Sigmoid colon (tissue), 7 donors: Measurements from ENCODE around the gene MIEF2. TPM values are rescaled to one million over a fixed set of nuclear protein-coding genes. Genes with fewer than 3 reads are reported as not detected.

Source experiments
- DNase-seq: peaks from one replicate; pipeline ENCODE4 v3.0.0-alpha.2; 2019
- H3K27ac ChIP-seq, 4 donors: fragments of 200-600 bp; sonication (generic); one replicate each; pipeline ENCODE4 v1.5.1; 2016 to 2019; ENCODE audit warnings: mild to moderate bottlenecking in 1 of 4
- H3K27me3 ChIP-seq, 3 donors: fragments of 200-600 bp; sonication (generic); one replicate each; pipeline ENCODE4 v1.5.1; 2019; ENCODE audit warnings: mild to moderate bottlenecking in 1 of 3
- H3K36me3 ChIP-seq, 4 donors: fragments of 200-600 bp; sonication (generic); one replicate each; pipeline ENCODE4 v1.5.1; 2016 to 2019
- H3K4me1 ChIP-seq, 4 donors: fragments of 200-600 bp; sonication (generic); one replicate each; pipeline ENCODE4 v1.5.1; 2017 to 2019
- H3K4me3 ChIP-seq, 4 donors: fragments of 200-600 bp; sonication (generic); one replicate each; pipeline ENCODE4 v1.5.1; 2017 to 2019; ENCODE audit warnings: mild to moderate bottlenecking in 2 of 4, moderate library complexity in 1 of 4
- H3K9me3 ChIP-seq, 4 donors: fragments of 200-600 bp in 3 of 4; sonication (generic) in 3 of 4; one replicate each; pipeline versions ENCODE4 v1.5.1 to v1.6.1; 2013 to 2019
- EP300 ChIP-seq, 4 donors: sonication (generic); formaldehyde crosslinking; IDR thresholded peaks; one replicate each; pipeline ENCODE4 v1.6.1; 2017; ENCODE audit warnings: antibody characterized with exemption in 4 of 4
- POLR2A ChIP-seq, 2 donors: fragments of 450-650 bp; IDR thresholded peaks; one replicate each; pipeline ENCODE4 v1.6.1; 2016; ENCODE audit warnings: antibody characterized with exemption in 2 of 2, mild to moderate bottlenecking in 2 of 2, moderate library complexity in 2 of 2
- POLR2AphosphoS5 ChIP-seq, 4 donors: sonication (generic); formaldehyde crosslinking; IDR thresholded peaks; one replicate each; pipeline ENCODE4 v1.6.1; 2017; ENCODE audit warnings: antibody characterized with exemption in 4 of 4
- WGBS, 2 donors: extraction: QIAGEN DNeasy Blood & Tissue Kit; methylation state at CpG; one replicate each; pipeline ENCODE4 v1.1.7; 2013; 5-methylcytosine and 5-hydroxymethylcytosine counted together
- intact Hi-C: fragments of 100-400 bp; cut with DNase I; formaldehyde crosslinking; loops from one replicate; pipeline ENCODE4 v1.15.1; 2023
- polyA plus RNA-seq, 3 donors: library from polyadenylated mRNA; stranded (reverse); fragments of 200-250 nt; gene quantifications; one replicate each; pipeline ENCODE4 v1.2.3, GENCODE V29; 2013
- total RNA-seq, 4 donors: library from RNA; depleted of rRNA; stranded (reverse); fragments of >200 nt; gene quantifications; one replicate each; pipeline ENCODE4 v1.1.0, GENCODE V29; 2016
- TF ChIP-seq, protein P1 (sequence below), 4 experiments: fragments of 450-650 bp in 3 of 4; fragments of 200-600 bp in 1 of 4; IDR thresholded peaks; one replicate each; pipeline ENCODE4 v1.5.1; 2016 to 2019; ENCODE audit warnings: antibody characterized with exemption in 4 of 4, mild to moderate bottlenecking in 3 of 4, moderate library complexity in 2 of 4
- donor health status: healthy with polysubstance abuse.
- donor health status: Bipolar disorder and iron deficiency.
- donor health status: healthy.

Gene MIEF2
- total and polyA plus RNA-seq, 7 donors: 3.7 to 14.4 (median 11.4) TPM

DNA sequence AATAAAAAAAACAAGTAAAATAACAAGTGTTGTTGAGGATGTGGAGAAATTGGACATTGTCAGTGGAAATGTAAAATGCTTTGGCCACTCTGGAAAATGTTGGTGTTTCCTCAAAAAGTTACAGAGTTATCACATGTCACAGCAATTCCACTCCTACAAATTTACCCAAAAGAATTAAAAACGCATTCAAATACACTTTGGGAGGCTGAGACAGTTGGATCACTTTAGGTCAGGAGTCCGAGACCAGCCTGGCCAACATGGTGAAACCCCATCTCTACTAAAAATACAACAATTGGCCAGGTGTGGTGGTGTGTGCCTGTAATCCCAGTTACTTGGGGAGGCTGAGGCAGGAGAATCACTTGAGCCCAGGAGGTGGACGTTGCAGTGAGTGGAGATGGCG is 48.7 kb downstream of the MIEF2 start:
- DNase-seq: no peak

DNA sequence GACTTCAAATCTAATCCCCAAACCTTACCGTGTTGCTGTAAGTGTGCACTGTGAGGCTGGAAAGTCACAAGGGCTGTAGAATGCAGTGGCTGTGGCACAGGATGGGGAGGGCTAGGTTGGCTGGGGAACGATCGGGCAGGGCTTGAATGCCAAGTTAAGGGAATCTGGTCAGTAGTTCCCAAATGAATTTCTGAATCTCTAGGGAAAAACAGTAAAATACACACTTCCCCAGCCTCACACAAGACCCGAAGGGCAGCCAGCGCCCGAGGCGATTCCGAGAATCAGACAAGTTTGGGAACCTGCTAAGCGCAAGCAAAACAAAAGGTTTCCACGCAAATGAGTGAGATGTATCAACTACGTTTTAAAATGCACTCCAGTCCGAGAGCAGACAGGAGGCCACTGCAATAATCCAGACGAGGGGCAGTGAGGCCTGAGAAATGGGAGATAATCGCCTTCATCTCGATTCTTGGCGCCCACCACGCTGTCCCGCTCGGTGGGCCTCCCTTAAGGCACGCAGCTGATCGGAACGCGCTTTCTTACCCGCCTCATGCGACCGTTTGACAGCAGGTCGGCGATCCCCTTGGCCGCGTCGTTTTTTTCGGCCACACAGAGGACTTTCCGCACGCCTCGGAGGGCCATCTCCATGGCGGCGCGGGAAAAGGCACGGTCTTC is 53.7 kb downstream of the MIEF2 start:
- peak overlapping the region; percentile 85 to 92 (median 90) for H3K27ac ChIP-seq
- peaks cover 0 to 33% (median 6%) of the 10 kb centered on the region in 4 donors for H3K36me3 ChIP-seq
- TF ChIP-seq, protein P1, sequence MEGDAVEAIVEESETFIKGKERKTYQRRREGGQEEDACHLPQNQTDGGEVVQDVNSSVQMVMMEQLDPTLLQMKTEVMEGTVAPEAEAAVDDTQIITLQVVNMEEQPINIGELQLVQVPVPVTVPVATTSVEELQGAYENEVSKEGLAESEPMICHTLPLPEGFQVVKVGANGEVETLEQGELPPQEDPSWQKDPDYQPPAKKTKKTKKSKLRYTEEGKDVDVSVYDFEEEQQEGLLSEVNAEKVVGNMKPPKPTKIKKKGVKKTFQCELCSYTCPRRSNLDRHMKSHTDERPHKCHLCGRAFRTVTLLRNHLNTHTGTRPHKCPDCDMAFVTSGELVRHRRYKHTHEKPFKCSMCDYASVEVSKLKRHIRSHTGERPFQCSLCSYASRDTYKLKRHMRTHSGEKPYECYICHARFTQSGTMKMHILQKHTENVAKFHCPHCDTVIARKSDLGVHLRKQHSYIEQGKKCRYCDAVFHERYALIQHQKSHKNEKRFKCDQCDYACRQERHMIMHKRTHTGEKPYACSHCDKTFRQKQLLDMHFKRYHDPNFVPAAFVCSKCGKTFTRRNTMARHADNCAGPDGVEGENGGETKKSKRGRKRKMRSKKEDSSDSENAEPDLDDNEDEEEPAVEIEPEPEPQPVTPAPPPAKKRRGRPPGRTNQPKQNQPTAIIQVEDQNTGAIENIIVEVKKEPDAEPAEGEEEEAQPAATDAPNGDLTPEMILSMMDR (IDR thresholded peaks at IDR 0.05): no peak
- TF ChIP-seq EP300 (IDR thresholded peaks at IDR 0.05) (no peak), POLR2A (IDR thresholded peaks at IDR 0.05) (no peak), POLR2AphosphoS5 (IDR thresholded peaks at IDR 0.05) (no peak)
- WGBS, 2 donors: 0% methylated on average over 39 of the region's 39 CpGs
- no peak for DNase-seq
- no peaks in the 10 kb centered on the region for H3K27me3 ChIP-seq
- H3K4me3 ChIP-seq: peak overlapping the region; percentile 81 to 93 (median 90)
- intact Hi-C loops: loop anchor here (2.0 kb wide), 1 partner anchor 53 kb away; the partner anchor contains the start of gene MIEF2
- no peaks in the 10 kb centered on the region for H3K9me3 ChIP-seq
- peaks cover 0 to 64% (median 55%) of the 10 kb centered on the region in 4 donors for H3K4me1 ChIP-seq

More for the DNA sequence above, 48.7 kb downstream of the MIEF2 start:
- H3K27ac ChIP-seq: no peak overlapping the region
- intact Hi-C loops: no loop called here
- WGBS, 2 donors: 97 to 98% methylated on average over 4 of the region's 4 CpGs
- H3K4me1 ChIP-seq: peaks cover 0 to 22% (median 17%) of the 10 kb centered on the region in 4 donors
- H3K36me3 ChIP-seq: peaks cover 8 to 59% (median 29%) of the 10 kb centered on the region in 4 donors
- no peaks in the 10 kb centered on the region for H3K9me3 ChIP-seq
- no peaks in the 10 kb centered on the region for H3K27me3 ChIP-seq
- TF ChIP-seq, protein P1 (IDR thresholded peaks at IDR 0.05): no peak
- TF ChIP-seq POLR2A (IDR thresholded peaks at IDR 0.05): no peak
- TF ChIP-seq POLR2AphosphoS5 (IDR thresholded peaks at IDR 0.05): no peak
- TF ChIP-seq EP300 (IDR thresholded peaks at IDR 0.05): no peak
- H3K4me3 ChIP-seq: no peak overlapping the region

DNA sequence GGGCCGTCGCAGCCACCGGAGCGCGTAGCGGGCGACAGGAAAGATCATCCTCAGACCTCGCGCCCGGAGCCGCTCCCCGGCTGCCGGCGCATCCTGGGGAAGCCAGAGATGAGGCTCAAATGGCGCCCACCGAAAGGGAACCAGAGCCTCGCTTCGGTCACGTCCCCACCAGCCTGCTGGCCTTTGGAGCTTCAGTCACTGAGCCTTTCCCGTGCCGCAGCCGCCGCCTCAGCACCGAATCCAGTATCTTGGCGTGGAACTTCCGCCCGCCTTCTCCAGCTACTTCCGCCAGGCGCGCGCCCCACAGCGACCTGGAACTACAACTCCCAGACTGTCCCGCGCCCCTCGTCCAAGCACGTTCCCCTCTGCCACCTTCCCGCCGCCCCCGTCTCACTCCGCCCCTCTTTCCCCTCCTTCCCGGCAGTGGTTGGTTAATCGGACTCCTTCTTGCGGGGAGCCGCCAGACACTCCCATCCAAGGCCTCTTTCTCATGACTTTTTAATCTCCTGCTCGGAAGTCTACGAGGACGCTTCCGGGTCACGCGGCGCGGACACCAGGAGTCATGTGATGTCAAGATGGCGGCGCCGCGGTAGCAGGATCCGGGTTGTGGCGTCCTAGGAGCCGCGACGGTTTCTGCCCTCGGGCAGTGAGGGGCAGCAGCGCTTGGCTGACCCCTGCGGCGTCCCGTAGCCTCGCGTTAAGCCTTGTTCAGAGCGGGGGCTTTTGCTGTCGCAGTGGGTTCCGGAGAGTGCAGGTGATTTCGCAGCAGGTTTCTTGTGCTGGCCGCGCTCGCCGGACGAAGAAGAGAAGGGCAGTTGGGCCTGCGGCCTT is 54.5 kb downstream of the MIEF2 start, which contains the start of the genes SMCR8 and TOP3A:
SMCR8 (plus strand) TSS at position 563 of the 831 bp plus-strand sequence. CDS start 497 bp downstream, outside the sequence.
TOP3A (minus strand) TSS at position 264 of the 831 bp plus-strand sequence; CDS start at position 48, 216 bp downstream.
- intact Hi-C loops: loop anchor here (2.0 to 5.0 kb wide), 2 partner anchors 54 to 88 kb away; partner anchors contain the start of genes LLGL1 and MIEF2
- Histone ChIP-seq H3K4me1 (peaks cover 0 to 71% (median 63%) of the 10 kb centered on the region in 4 donors), H3K27me3 (no peaks in the 10 kb centered on the region), H3K27ac (peak within 1 kb of the TSS; percentile 85 to 92 (median 90)), H3K9me3 (no peaks in the 10 kb centered on the region), H3K36me3 (peaks cover 0 to 35% (median 7%) of the 10 kb centered on the region in 4 donors), H3K4me3 (peak within 1 kb of the TSS; percentile 81 to 93 (median 90))
- 0% methylated on average over 78 of the region's 78 CpGs for WGBS, 2 donors
- TF ChIP-seq EP300 (IDR thresholded peaks at IDR 0.05): peak in 1 of 4 donors; percentile 37
- TF ChIP-seq POLR2AphosphoS5 (IDR thresholded peaks at IDR 0.05): peak; percentile 69 to 89 (median 81)
- TF ChIP-seq, protein P1 (IDR thresholded peaks at IDR 0.05): no peak
- peak in 1 of 2 donors; percentile 26 for TF ChIP-seq POLR2A (IDR thresholded peaks at IDR 0.05)
- DNase-seq: peak; percentile 99

DNA sequence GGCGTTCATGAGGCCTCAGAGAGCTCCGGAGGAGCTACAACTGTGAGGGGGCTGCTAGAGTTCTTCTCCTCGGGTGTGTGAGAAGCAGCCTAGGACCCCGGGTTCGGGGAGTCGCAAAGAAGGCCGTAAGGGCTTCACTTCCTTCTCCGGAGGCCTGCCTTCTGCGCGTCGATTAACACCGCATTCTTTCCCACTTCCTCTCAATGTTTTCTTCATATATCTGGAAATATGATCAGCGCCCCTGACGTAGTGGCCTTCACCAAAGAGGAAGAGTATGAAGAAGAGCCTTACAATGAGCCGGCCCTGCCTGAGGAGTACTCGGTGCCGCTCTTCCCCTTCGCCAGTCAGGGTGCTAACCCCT is 55.1 kb downstream of the MIEF2 start:
- H3K27me3 ChIP-seq: no peaks in the 10 kb centered on the region
- H3K4me1 ChIP-seq: peaks cover 0 to 77% (median 69%) of the 10 kb centered on the region in 4 donors
- no peaks in the 10 kb centered on the region for H3K9me3 ChIP-seq
- TF ChIP-seq POLR2AphosphoS5 (IDR thresholded peaks at IDR 0.05): no peak
- no peak for TF ChIP-seq EP300 (IDR thresholded peaks at IDR 0.05)
- TF ChIP-seq, protein P1 (IDR thresholded peaks at IDR 0.05): no peak
- TF ChIP-seq POLR2A (IDR thresholded peaks at IDR 0.05): no peak
- H3K36me3 ChIP-seq: peaks cover 0 to 41% (median 7%) of the 10 kb centered on the region in 4 donors
- peak overlapping the region; percentile 85 to 92 (median 90) for H3K27ac ChIP-seq
- intact Hi-C loops: loop anchor here (2.0 to 5.0 kb wide), 2 partner anchors 55 to 88 kb away; partner anchors contain the start of genes LLGL1 and MIEF2
- peak overlapping the region; percentile 81 to 93 (median 90) for H3K4me3 ChIP-seq
- WGBS, 2 donors: 5 to 7% methylated on average over 18 of the region's 18 CpGs
- no peak for DNase-seq
